ENCODE data around the gene IGSF8.

The IGSF8 gene

GRCh38 chr1:160090760-160091159 is 7.7 kb downstream of the IGSF8 start:
- DNase-seq, result no peak

DNA sequence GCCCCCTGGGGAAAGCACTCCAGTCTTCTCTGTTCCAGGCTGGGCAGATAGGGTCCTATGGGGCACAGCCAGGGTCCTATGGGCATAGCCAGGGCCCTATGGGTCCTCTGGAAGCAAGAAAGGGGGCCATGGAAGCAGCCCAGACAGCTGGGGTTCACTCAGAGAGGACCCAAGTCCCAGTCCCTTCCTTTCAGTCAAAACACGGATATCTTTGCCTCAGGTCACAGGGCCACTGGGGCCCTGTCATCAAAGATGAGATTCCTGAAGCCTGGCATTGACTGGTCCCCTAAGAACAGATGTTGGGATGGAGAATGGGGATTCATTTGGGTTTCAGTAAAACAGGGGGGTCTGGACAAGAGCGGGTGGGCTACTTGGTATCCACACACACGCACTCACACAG is 8.5 kb downstream of the IGSF8 start:
- no peak for DNase-seq

GRCh38 chr1:160087118-160087662 is 11.2 kb downstream of the IGSF8 start:
- DNase-seq, result no peak

DNA sequence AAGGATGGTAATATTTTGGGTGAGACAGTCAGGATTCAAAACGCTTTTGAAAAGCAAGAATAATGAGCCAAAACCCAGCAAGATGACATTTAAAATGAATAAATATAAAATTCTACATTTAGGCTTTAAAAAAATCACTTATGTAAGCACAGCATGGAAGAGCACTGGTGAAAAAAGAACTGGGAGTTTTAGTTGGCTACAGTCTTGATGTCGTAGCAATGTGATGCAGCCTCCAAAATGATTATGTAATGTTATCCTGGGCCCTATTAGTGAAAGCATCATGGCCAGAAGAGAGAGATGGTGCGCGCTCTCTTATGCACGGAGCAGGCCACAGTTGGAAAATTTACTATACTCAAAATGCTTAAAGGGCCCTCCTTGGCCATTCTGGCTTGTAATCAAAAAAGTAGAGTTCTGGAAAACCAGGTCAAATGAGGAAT is 11.9 kb downstream of the IGSF8 start:
- peak in 3 of 56 donors; percentile 19 to 36 (median 28) for DNase-seq

GRCh38 chr1:160085686-160086455 is 12.5 kb downstream of the IGSF8 start:
- DNase-seq, result peak in 54 of 56 donors; percentile 26 to 95 (median 79)

GRCh38 chr1:160084771-160085321 is 13.6 kb downstream of the IGSF8 start:
- no peak for DNase-seq

DNA sequence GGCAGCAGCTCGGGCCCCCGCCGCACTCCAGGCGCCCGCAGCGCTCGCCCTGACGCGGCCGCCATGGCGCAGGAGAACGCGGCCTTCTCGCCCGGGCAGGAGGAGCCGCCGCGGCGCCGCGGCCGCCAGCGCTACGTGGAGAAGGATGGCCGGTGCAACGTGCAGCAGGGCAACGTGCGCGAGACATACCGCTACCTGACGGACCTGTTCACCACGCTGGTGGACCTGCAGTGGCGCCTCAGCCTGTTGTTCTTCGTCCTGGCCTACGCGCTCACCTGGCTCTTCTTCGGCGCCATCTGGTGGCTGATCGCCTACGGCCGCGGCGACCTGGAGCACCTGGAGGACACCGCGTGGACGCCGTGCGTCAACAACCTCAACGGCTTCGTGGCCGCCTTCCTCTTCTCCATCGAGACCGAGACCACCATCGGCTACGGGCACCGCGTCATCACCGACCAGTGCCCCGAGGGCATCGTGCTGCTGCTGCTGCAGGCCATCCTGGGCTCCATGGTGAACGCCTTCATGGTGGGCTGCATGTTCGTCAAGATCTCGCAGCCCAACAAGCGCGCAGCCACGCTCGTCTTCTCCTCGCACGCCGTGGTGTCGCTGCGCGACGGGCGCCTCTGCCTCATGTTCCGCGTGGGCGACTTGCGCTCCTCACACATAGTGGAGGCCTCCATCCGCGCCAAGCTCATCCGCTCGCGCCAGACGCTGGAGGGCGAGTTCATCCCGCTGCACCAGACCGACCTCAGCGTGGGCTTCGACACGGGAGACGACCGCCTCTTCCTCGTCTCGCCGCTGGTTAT is 14.2 kb downstream of the IGSF8 start:
- DNase-seq, result peak in 30 of 56 donors; percentile 15 to 71 (median 38)

DNA sequence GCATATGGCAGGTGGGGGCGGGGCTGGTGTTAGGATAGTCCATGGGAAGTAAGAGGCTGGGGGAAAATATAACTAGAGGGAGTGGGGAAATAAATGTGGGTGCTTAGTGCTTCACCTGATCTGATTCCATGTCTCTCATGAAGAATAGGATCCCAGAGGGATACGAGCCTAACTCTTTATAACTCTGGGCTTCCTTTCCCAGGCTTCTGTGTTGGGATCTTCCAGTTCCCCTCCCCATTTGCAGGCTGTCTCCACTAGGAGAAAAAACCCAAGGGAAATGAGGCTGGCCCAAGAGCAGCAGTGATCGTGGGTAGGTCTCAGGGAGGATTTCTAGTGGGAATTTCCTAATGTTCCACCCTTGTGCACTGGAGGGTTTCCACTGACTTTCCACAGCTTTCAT is 15.5 kb downstream of the IGSF8 start:
- DNase-seq, result no peak

DNA sequence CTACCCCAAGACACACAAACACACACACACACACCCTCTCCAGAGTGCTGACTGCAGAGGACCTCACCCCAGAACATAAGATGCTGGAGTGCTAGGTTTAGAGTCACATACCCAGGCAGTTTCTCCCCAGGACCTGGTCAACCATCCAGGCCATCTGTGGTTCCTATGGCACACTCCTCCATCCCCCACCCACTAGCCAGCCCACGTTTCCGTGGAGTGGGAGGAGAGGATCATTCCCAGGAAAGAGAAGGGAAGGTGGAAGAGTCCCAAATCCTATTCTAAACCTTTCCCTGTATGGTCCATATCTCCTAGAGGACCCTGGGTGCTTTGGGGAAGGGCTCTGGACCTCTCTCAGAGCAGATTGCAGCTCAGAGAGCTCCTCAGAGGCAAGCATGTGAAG is 15.9 kb downstream of the IGSF8 start:
- DNase-seq, result no peak

DNA sequence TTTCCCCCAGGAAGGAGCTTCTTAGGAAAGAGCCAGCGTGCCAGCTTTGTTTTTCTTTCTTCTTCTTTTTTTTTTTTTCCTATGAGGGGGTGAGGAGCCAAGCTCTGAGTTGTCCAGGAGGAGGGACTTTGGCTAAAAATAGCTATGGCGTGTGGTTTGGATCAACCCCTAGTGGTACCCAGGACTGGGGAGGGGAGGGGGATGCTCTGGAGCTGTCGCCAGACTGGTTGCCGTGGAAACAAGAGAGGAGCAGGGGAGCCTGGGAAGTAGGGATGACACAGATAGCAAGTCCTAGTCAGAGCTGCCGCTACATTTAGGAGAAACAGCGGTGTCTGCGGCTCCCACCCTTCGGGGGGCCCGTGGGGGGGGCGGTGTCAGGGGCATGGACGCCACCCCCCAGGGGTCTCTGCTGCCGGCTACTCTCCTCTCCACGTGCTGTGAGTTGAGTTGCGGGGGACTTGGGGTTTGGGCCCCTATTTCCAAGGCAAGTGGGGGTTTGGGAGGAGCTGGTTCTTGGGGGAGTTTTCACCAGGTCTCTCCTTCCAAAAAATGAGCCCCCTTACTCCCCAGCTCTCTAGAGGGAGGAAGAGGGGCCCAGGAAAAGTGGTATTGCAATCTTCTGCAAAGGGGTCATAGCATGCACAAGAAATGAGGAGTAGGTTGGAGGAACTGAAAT is 17.0 kb downstream of the IGSF8 start, which contains the start of gene KCNJ9:
TSS of gene KCNJ9 (plus strand) at position 278 of the 676 bp plus-strand sequence. CDS start 2,493 bp downstream, outside the sequence.
- DNase-seq, result peak in 54 of 56 donors; percentile 35 to 95 (median 81)

DNA sequence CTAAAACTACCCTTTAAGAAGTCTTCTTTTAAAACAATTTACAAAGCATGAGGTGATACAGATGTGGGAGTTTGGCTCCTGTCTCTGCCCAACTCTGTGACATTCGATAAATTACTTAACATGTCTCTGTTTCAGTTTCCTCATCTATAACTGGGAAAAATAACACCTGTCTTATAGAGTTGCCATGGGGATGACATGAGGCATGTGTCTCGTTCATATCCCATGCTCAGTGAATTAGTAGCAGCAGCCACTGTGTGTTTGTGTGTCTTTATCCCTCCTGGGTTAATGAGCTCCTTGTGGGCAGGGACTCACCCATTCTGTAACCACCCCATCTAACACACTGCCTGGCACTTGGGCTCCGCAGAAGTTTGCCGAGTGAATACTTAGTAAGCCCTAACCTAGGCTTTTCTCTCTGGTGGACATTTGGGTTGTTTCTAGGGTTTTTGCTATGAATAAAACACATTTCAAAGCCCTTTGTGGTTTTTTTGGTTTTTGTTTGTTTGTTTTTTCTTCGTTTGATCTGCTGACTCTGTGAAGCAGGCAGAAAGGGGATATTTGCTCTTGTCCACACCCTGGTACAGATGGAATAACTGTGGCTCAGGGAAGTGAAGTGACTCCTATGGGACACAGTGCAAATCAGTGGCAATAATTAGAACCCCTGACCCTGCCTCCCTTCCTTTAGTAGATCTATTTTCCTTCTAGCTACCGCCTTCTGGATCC is 17.9 kb downstream of the IGSF8 start:
- DNase-seq, result no peak

GRCh38 chr1:160079448-160079847 is 19.0 kb downstream of the IGSF8 start:
- DNase-seq, result no peak

DNA sequence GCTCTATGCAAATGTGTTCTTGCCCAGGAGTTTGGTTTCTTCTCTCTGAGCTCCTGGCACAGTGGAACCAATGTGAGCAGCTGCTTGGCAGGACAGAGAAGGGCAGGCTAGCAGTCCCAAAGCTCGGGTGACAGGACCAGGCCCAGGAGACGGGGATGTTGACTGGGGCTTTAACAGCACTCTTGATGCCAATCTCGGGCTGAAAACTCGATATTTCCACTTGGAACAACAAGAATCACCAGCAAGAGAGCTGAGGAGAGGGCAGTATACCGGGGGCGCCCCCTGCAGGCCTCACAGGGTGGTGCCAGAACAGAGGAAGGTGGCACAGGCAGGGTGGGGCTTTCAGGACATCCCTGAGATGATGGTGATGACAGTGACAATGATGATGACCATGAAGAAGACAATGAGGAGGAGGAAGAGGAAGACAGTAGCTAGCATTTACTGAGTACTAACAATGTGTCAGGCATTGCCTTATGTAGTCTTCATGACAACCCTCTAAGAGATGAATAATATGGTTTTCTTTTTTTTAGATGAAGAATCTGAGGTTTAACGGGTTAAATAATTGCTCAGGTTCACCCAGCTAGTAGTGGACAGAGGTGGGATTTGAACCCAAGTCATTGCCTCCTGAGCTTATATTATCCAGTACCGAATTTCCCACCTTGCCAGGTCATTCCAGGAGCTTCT is 19.8 kb downstream of the IGSF8 start:
- DNase-seq, result peak in 49 of 56 donors; percentile 26 to 88 (median 64)

DNA sequence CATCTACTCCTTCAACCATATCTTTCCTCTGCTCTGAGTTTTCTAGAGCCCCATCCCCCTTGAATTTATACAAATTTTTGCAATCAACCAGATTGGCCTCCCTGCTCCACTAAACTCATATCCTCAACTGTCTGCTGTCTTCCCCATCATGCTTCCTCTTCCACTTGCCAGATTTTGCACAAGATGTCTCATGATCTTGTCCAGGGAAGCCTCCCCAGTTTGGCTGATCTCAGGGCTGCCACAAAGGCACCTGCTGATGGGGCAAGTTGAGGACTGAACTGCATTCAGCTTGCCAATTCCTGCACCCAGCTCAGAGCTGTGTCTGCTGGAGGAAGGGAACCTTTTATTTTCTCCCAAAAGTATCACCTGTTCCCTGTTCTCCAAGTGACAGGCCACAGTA is 20.9 kb downstream of the IGSF8 start:
- no peak for DNase-seq

DNA sequence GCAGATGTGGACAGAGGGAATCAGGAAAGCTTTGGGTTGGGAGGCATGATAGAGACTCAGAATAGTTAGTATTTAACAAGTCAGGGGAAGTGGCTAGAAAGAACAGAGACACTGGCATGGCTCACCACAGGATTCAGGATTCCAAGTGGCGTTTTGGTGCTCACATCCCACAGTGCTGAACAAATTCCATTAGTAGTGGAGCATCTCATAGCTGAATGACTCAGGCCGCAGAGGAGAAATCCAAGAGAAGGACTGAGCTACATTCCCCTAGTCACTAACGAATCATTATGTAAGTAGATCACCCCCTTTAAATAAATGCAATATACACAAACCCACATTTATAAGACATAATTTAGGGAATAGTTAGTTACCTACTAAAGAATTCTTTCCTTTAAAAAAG is 22.1 kb downstream of the IGSF8 start:
- DNase-seq, result no peak

DNA sequence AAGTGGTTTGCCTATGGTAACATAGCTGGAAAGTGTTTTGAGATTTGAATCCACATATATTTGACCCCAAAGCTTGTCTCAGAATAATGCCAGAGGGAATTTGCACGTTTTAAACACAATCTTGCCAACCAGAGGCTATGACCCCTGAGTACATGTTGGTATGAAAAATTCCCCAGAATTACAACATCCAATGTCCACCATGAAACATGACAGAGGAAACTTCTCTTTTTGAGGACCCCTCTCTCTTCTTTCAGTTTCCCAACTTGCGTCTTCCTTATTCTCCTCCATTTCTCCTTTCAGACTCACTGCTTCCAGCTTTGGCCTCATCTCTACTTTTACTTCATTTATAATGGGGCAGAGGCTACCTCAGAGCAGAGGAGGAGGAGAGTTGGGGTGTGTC is 22.6 kb downstream of the IGSF8 start:
- no peak for DNase-seq

- DNase-seq, result no peak
These were observed 23.6 kb downstream of the IGSF8 start for GRCh38 chr1:160074865-160075264.

DNA sequence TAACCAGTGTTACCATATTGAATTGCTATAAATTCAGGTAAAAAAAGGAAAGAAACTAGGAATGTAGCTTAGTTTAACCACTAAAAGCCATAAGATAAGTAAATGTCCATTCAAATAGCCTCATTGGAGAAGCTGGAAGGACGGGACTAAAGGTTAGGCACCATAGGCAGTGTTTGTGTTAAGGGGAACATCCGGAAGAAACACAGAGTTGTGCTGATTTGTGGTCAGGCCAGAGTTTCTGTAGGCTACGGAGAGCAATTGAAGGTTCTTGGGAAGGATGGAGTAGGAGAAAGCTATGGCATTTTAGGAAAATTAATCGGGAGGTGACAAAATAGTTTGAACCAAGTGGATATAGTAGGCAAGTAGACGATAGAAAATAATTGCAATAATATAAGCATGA is 27.1 kb downstream of the IGSF8 start:
- DNase-seq, result no peak

DNA sequence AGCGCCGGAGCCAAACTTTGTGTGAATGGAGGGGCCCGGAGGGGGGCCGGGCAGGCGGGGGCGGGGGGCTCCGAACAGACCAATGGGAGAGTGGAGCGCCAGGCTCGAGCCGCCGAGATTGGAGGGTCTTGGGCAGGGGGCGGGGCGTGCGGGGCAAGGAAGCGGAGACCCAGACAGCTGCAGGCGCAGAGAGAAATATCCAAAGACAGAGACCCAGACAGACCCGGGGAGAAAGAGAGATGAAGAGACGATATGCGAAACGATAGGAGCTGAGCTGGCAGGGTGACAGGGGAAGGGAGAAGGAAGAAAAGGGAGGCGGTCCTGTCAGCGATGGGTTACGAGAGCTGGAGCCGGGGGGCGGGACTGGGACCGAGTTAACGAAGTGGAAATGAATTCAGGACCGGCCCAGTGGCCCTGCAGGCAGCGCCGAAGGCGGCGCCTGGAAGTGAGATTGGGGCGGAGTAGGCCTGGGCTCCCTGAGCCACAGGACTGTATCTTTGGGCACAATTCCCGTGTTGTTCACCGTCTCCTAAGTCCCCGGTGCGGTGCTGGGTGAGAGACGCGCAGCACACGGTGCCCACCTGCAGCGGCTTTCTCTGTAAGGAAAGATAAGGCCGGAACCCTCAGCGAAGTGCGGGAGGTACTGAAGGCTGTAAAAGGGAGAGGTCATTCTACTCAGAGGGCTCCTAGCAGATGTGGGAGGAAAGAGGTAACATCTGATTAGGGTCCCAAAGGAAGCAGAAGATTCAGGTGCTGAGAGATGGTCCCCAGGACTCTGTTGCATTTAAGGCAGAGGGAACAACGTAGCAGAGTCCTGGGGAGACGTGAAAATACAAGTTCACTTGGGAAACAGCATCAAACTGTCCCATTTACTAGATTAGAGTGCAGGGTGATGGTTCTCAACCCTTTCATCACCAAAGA is 27.9 kb downstream of the IGSF8 start:
- DNase-seq, result peak; percentile 19 to 98 (median 90)
